K562 (cell line): Measurements from ENCODE around the gene SDC3. TPM values are rescaled to one million over a fixed set of nuclear protein-coding genes. Genes with fewer than 3 reads are reported as not detected.
A peak's percentile ranks its signal among the peaks of the same experiment; 100 is the strongest.

ENCODE experiments used
- CBFB ChIP-seq: sonication (generic); formaldehyde crosslinking; IDR thresholded peaks from 2 replicates; pipeline ENCODE4 v1.4.0; 2020; ENCODE audit warnings: mild to moderate bottlenecking, missing genetic modification reagents
- CEBPB ChIP-seq: fragments of 450-650 bp; IDR thresholded peaks from 2 replicates; pipeline ENCODE4 v1.6.1; 2016; ENCODE audit warnings: missing genetic modification characterization, missing compliant biosample characterization
- CHD2 ChIP-seq: IDR thresholded peaks from 2 replicates; pipeline ENCODE4 v1.6.1; 2011; ENCODE audit warnings: low read depth, low read length
- DNMT1 ChIP-seq: fragments of 450-650 bp; IDR thresholded peaks from 2 replicates; pipeline ENCODE4 v1.6.1; 2016; ENCODE audit warnings: antibody characterized with exemption, mild to moderate bottlenecking
- GTF2F1 ChIP-seq: IDR thresholded peaks from 2 replicates; pipeline ENCODE4 v1.6.1; 2011; ENCODE audit warnings: low read depth, low read length, improper control_type of control experiment
- JUN ChIP-seq, 2 experiments: sonication (generic) in 1 of 2; formaldehyde crosslinking in 1 of 2; IDR thresholded peaks; 2 replicates each; pipeline versions ENCODE4 v1.6.1 to v1.8.0; 2012 to 2022; ENCODE audit warnings: borderline replicate concordance in 2 of 2, mild to moderate bottlenecking in 2 of 2, improper control_type of control experiment in 1 of 2, low read depth in 1 of 2, low read length in 1 of 2, missing genetic modification reagents in 1 of 2
- KLF1 ChIP-seq: fragments of 450-650 bp; IDR thresholded peaks from 2 replicates; pipeline ENCODE4 v1.6.1; 2016; ENCODE audit warnings: missing genetic modification characterization, missing compliant biosample characterization
- L3MBTL2 ChIP-seq: fragments of 450-650 bp; IDR thresholded peaks from 2 replicates; pipeline ENCODE4 v1.6.1; 2016; ENCODE audit warnings: mild to moderate bottlenecking, moderate library complexity
- MITF ChIP-seq: IDR thresholded peaks from 2 replicates; pipeline ENCODE4 v1.6.1; 2014; ENCODE audit warnings: antibody characterized with exemption
- MLX ChIP-seq, 2 experiments: fragments of 450-650 bp in 1 of 2; sonication (generic) in 1 of 2; formaldehyde crosslinking; conservative IDR thresholded peaks; 2 replicates each; pipeline versions ENCODE4 v1.4.0 to v1.8.1; 2020 to 2022; ENCODE audit warnings: mild to moderate bottlenecking in 1 of 2, missing genetic modification reagents in 1 of 2
- NCOA6 ChIP-seq: fragments of 450-650 bp; IDR thresholded peaks from 2 replicates; pipeline ENCODE4 v1.6.1; 2017; ENCODE audit warnings: mild to moderate bottlenecking
- PHB2 ChIP-seq: fragments of 450-650 bp; IDR thresholded peaks from 2 replicates; pipeline ENCODE4 v1.6.1; 2017; ENCODE audit warnings: low read depth
- PHF8 ChIP-seq: fragments of 200-600 bp; sonication (generic); IDR thresholded peaks from 2 replicates; pipeline ENCODE4 v1.6.1; 2012; ENCODE audit warnings: mixed run types, mild to moderate bottlenecking, inconsistent platforms, low read length, moderate library complexity, borderline replicate concordance
- PML ChIP-seq: IDR thresholded peaks from 2 replicates; pipeline ENCODE4 v1.6.1; 2012; ENCODE audit warnings: low read length, inconsistent platforms
- POLR2A ChIP-seq: fragments of 450-650 bp; conservative IDR thresholded peaks from 2 replicates; pipeline ENCODE4 v1.6.1; 2016
- POLR2AphosphoS5 ChIP-seq: IDR thresholded peaks from 2 replicates; pipeline ENCODE4 v1.6.1; 2011; ENCODE audit warnings: mild to moderate bottlenecking, low read depth, low read length, moderate library complexity; ENCODE audit not compliant: control insufficient read depth, insufficient read depth
- RAD21 ChIP-seq, 2 experiments: fragments of 250-450 bp in 1 of 2; fragments of 450-650 bp in 1 of 2; sonication (Bioruptor Pico) in 1 of 2; formaldehyde crosslinking in 1 of 2; IDR thresholded peaks in 1 of 2; conservative IDR thresholded peaks in 1 of 2; 2 replicates each; pipeline versions ENCODE4 v1.4.0 to v1.8.0; 2020 to 2022; ENCODE audit warnings: mild to moderate bottlenecking in 2 of 2, moderate library complexity in 1 of 2
- RFX5 ChIP-seq: IDR thresholded peaks from 2 replicates; pipeline ENCODE4 v1.6.1; 2011; ENCODE audit warnings: low read depth, mild to moderate bottlenecking, improper control_type of control experiment, low read length
- SAFB ChIP-seq: fragments of 200-400 bp; formaldehyde crosslinking; IDR thresholded peaks from 2 replicates; pipeline ENCODE4 v1.6.1; 2017; ENCODE audit warnings: low read depth, low read length, borderline replicate concordance
- SMAD4 ChIP-seq: fragments of 250-450 bp; sonication (Bioruptor Pico); conservative IDR thresholded peaks from 2 replicates; pipeline ENCODE4 v1.8.0; 2021; ENCODE audit warnings: inconsistent platforms, mild to moderate bottlenecking, moderate library complexity
- SMARCE1 ChIP-seq: fragments of 450-650 bp; IDR thresholded peaks from 2 replicates; pipeline ENCODE4 v1.7.1; 2016; ENCODE audit warnings: mild to moderate bottlenecking
- ZFPM2 ChIP-seq: fragments of 250-450 bp; sonication (Bioruptor Pico); IDR thresholded peaks from 2 replicates; pipeline ENCODE4 v1.5.1; 2022; ENCODE audit warnings: mild to moderate bottlenecking
- polyA plus RNA-seq, 8 experiments: library from polyadenylated mRNA; depleted of rRNA in 4 of 8; stranded (reverse) in 5 of 8; unstranded in 3 of 8; fragments of >200 nt; fragmentation: Nextera tagmentation in 2 of 8; fragmentation: Illumina TruSeq in 1 of 8; extraction: Ambion mirVana in 2 of 8; extraction: Trizol in 1 of 8; gene quantifications; 2 replicates each; pipeline versions ENCODE4 v1.2.1 to v1.2.3, GENCODE V29; 2011 to 2014; ENCODE audit warnings: inconsistent platforms in 1 of 8, missing spikeins in 1 of 8
- total RNA-seq, 7 experiments: library from RNA; depleted of rRNA in 6 of 7; stranded (reverse); fragments of >200 nt in 6 of 7; fragmentation: Illumina TruSeq in 2 of 7; extraction: Trizol in 2 of 7; gene quantifications; 2 replicates each; pipeline versions ENCODE4 v1.2.1 to v1.2.3, GENCODE V29; 2011 to 2021; ENCODE audit warnings: low replicate concordance in 1 of 7
- TF ChIP-seq, protein P1 (sequence below): fragments of 450-650 bp; IDR thresholded peaks from 2 replicates; pipeline ENCODE4 v1.6.1; 2017; ENCODE audit warnings: antibody characterized with exemption, mild to moderate bottlenecking

The SDC3 gene
- total and polyA plus RNA-seq, 9 of the 15 experiments (the other 6 are each of a cell fraction or from before 2014, with no cell fraction given), result 0.38 to 44.1 (median 12.1) TPM

- TF ChIP-seq, protein P1, sequence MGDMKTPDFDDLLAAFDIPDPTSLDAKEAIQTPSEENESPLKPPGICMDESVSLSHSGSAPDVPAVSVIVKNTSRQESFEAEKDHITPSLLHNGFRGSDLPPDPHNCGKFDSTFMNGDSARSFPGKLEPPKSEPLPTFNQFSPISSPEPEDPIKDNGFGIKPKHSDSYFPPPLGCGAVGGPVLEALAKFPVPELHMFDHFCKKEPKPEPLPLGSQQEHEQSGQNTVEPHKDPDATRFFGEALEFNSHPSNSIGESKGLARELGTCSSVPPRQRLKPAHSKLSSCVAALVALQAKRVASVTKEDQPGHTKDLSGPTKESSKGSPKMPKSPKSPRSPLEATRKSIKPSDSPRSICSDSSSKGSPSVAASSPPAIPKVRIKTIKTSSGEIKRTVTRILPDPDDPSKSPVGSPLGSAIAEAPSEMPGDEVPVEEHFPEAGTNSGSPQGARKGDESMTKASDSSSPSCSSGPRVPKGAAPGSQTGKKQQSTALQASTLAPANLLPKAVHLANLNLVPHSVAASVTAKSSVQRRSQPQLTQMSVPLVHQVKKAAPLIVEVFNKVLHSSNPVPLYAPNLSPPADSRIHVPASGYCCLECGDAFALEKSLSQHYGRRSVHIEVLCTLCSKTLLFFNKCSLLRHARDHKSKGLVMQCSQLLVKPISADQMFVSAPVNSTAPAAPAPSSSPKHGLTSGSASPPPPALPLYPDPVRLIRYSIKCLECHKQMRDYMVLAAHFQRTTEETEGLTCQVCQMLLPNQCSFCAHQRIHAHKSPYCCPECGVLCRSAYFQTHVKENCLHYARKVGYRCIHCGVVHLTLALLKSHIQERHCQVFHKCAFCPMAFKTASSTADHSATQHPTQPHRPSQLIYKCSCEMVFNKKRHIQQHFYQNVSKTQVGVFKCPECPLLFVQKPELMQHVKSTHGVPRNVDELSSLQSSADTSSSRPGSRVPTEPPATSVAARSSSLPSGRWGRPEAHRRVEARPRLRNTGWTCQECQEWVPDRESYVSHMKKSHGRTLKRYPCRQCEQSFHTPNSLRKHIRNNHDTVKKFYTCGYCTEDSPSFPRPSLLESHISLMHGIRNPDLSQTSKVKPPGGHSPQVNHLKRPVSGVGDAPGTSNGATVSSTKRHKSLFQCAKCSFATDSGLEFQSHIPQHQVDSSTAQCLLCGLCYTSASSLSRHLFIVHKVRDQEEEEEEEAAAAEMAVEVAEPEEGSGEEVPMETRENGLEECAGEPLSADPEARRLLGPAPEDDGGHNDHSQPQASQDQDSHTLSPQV, result no peak
- TF ChIP-seq GTF2F1 (no peak), DNMT1 (no peak), CEBPB (tag) (peak; percentile 40), POLR2A (peak; percentile 90), PHB2 (no peak; the same call in 1 of the 2 replicates), CHD2 (peak; percentile 58; the same call in 1 of the 2 replicates), SMARCE1 (peak; percentile 99), JUN (IDR thresholded peaks at IDR 0.05; ENCODE audit: borderline replicate concordance, low read depth, low read length) (peak; percentile 98), JUN (CRISPR knock-in tag; IDR thresholded peaks at IDR 0.05; ENCODE audit: borderline replicate concordance) (peak; percentile 94), RAD21 (CRISPR knock-in tag; conservative IDR thresholded peaks at IDR 0.05 in 1 of 2, IDR thresholded peaks at IDR 0.05 in 1 of 2) (peak; percentile 21 to 44; a peak in 1 of 4 replicates), POLR2AphosphoS5 (peak; percentile 66), MITF (no peak), SAFB (no peak), NCOA6 (no peak), PML (peak; percentile 74), SMAD4 (CRISPR knock-in tag) (peak; percentile 74), PHF8 (peak; percentile 82; the same call in 1 of the 2 replicates), RFX5 (peak; percentile 92), ZFPM2 (CRISPR knock-in tag) (0 out of 2 replicates have a peak, but pooled peaks have one; percentile 68), MLX (CRISPR knock-in tag; conservative IDR thresholded peaks at IDR 0.05) (no peak), CBFB (CRISPR knock-in tag) (peak; percentile 97), L3MBTL2 (peak; percentile 87), KLF1 (tag) (0 out of 2 replicates have a peak, but pooled peaks have one; percentile 36)
Observed at GRCh38 chr1:30823969-30824735, 84.4 kb downstream of the SDC3 start (continued).
